Loucy (cell line): ENCODE data around the gene SNCG.

Experiments
- H2AFZ ChIP-seq: fragments of 200-600 bp; sonication (generic); 2 replicates; pipeline ENCODE4 v1.6.0; 2016; ENCODE audit warnings: antibody characterized with exemption, mild to moderate bottlenecking, low read length, moderate library complexity
- H3F3A ChIP-seq: fragments of 200-600 bp; 2 replicates; pipeline ENCODE4 v1.6.0; 2016; ENCODE audit warnings: antibody characterized with exemption, low read depth, mild to moderate bottlenecking
- H3K27me3 ChIP-seq: fragments of 200-600 bp; sonication (generic); 2 replicates; pipeline ENCODE4 v1.6.1; 2014; ENCODE audit warnings: low read length, mild to moderate bottlenecking; ENCODE audit not compliant: insufficient read depth, poor library complexity, severe bottlenecking
- H3K36me3 ChIP-seq: fragments of 200-600 bp; sonication (generic); 2 replicates; pipeline ENCODE4 v1.6.1; 2016; ENCODE audit warnings: low read length; ENCODE audit not compliant: insufficient read depth
- H3K4me1 ChIP-seq: fragments of 200-600 bp; sonication (generic); 2 replicates; pipeline ENCODE4 v1.5.1; 2014; ENCODE audit warnings: low read length, mild to moderate bottlenecking; ENCODE audit not compliant: insufficient read depth, poor library complexity, severe bottlenecking
- H3K4me2 ChIP-seq: fragments of 200-600 bp; sonication (generic); 2 replicates; pipeline ENCODE4 v1.6.0; 2014; ENCODE audit warnings: antibody characterized with exemption, low read length, low read depth, mild to moderate bottlenecking; ENCODE audit not compliant: poor library complexity, severe bottlenecking
- H3K4me3 ChIP-seq: fragments of 200-600 bp; sonication (generic); 2 replicates; pipeline ENCODE4 v1.5.1; 2014; ENCODE audit warnings: low read length, mild to moderate bottlenecking, mixed read lengths; ENCODE audit not compliant: poor library complexity, severe bottlenecking
- H3K79me2 ChIP-seq: fragments of 200-600 bp; sonication (generic); 2 replicates; pipeline ENCODE4 v1.6.1; 2014; ENCODE audit warnings: low read length; ENCODE audit not compliant: insufficient read depth
- H3K9ac ChIP-seq: fragments of 200-600 bp; sonication (generic); 2 replicates; pipeline ENCODE4 v1.6.0; 2014; ENCODE audit warnings: mild to moderate bottlenecking, low read depth, low read length, moderate library complexity; ENCODE audit not compliant: poor library complexity, severe bottlenecking
- H3K9me2 ChIP-seq: fragments of 200-600 bp; sonication (generic); replicated peaks from 2 replicates; pipeline ENCODE4 v1.6.1; 2016; ENCODE audit warnings: low read depth, low read length, mixed read lengths
- H3K9me3 ChIP-seq: fragments of 200-600 bp; sonication (generic); 2 replicates; pipeline ENCODE4 v1.6.1; 2014; ENCODE audit warnings: mild to moderate bottlenecking, antibody characterized with exemption, low read length, low read depth; ENCODE audit not compliant: insufficient read depth
- H4K20me1 ChIP-seq: fragments of 200-600 bp; sonication (generic); 2 replicates; pipeline ENCODE4 v1.6.0; 2014; ENCODE audit warnings: antibody characterized with exemption, low read length, mild to moderate bottlenecking; ENCODE audit not compliant: insufficient read depth, poor library complexity, severe bottlenecking
- EZH2phosphoT487 ChIP-seq: fragments of 200-600 bp; IDR thresholded peaks from 2 replicates; pipeline ENCODE4 v1.6.1; 2018; ENCODE audit warnings: antibody characterized with exemption, mild to moderate bottlenecking, moderate library complexity, borderline replicate concordance
- TF ChIP-seq, protein P1 (sequence below): fragments of 200-600 bp; sonication (generic); conservative IDR thresholded peaks from 2 replicates; pipeline ENCODE4 v1.5.1; 2014; ENCODE audit warnings: mild to moderate bottlenecking, antibody characterized with exemption, low read length

Gene SNCG

DNA sequence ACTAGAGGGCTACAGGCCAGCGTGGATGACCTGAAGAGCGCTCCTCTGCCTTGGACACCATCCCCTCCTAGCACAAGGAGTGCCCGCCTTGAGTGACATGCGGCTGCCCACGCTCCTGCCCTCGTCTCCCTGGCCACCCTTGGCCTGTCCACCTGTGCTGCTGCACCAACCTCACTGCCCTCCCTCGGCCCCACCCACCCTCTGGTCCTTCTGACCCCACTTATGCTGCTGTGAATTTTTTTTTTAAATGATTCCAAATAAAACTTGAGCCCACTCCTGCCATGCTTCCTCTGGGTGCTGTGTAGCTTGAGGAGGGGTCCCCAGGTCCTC, 4.5 kb downstream of the SNCG start:
- H3K36me3 ChIP-seq = no peaks in the 10 kb centered on the region
- no peak for TF ChIP-seq EZH2phosphoT487
- TF ChIP-seq, protein P1, sequence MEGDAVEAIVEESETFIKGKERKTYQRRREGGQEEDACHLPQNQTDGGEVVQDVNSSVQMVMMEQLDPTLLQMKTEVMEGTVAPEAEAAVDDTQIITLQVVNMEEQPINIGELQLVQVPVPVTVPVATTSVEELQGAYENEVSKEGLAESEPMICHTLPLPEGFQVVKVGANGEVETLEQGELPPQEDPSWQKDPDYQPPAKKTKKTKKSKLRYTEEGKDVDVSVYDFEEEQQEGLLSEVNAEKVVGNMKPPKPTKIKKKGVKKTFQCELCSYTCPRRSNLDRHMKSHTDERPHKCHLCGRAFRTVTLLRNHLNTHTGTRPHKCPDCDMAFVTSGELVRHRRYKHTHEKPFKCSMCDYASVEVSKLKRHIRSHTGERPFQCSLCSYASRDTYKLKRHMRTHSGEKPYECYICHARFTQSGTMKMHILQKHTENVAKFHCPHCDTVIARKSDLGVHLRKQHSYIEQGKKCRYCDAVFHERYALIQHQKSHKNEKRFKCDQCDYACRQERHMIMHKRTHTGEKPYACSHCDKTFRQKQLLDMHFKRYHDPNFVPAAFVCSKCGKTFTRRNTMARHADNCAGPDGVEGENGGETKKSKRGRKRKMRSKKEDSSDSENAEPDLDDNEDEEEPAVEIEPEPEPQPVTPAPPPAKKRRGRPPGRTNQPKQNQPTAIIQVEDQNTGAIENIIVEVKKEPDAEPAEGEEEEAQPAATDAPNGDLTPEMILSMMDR = no peak
- H4K20me1 ChIP-seq = no peaks in the 10 kb centered on the region
- no peak overlapping the region for H3K9ac ChIP-seq
- no peaks in the 10 kb centered on the region for H3K27me3 ChIP-seq
- no peak overlapping the region for H3K4me3 ChIP-seq
- H3K9me3 ChIP-seq = no peaks in the 10 kb centered on the region
- no peaks in the 10 kb centered on the region for H3K9me2 ChIP-seq
- no peak overlapping the region for H2AFZ ChIP-seq
- no peaks in the 10 kb centered on the region for H3F3A ChIP-seq
- no peak overlapping the region for H3K4me2 ChIP-seq
- H3K79me2 ChIP-seq = no peaks in the 10 kb centered on the region
- H3K4me1 ChIP-seq = peaks cover 5% of the 10 kb centered on the region

GRCh38 chr10:86963341-86963919, 5.0 kb downstream of the SNCG start:
- Histone ChIP-seq H3K4me2 (no peak overlapping the region), H3K36me3 (no peaks in the 10 kb centered on the region), H3K79me2 (no peaks in the 10 kb centered on the region), H3K27me3 (no peaks in the 10 kb centered on the region), H3F3A (no peaks in the 10 kb centered on the region), H3K4me1 (peaks cover 5% of the 10 kb centered on the region), H2AFZ (no peak overlapping the region), H3K9me3 (no peaks in the 10 kb centered on the region), H4K20me1 (no peaks in the 10 kb centered on the region), H3K9me2 (no peaks in the 10 kb centered on the region), H3K9ac (no peak overlapping the region), H3K4me3 (no peak overlapping the region)
- no peak for TF ChIP-seq EZH2phosphoT487
- TF ChIP-seq, protein P1 = no peak

- Histone ChIP-seq H3K79me2 (no peaks in the 10 kb centered on the region), H3K9me3 (no peaks in the 10 kb centered on the region), H3K4me3 (no peak overlapping the region), H2AFZ (no peak overlapping the region), H3K9me2 (no peaks in the 10 kb centered on the region), H4K20me1 (no peaks in the 10 kb centered on the region), H3K4me2 (no peak overlapping the region), H3F3A (no peaks in the 10 kb centered on the region), H3K9ac (no peak overlapping the region), H3K4me1 (peaks cover 5% of the 10 kb centered on the region), H3K36me3 (no peaks in the 10 kb centered on the region), H3K27me3 (no peaks in the 10 kb centered on the region)
- TF ChIP-seq EZH2phosphoT487 = no peak
- TF ChIP-seq, protein P1 = no peak
These were observed 5.9 kb downstream of the SNCG start for GRCh38 chr10:86964061-86964846.
